ENCODE data around the gene E4F1. TPM values are rescaled to one million over a fixed set of nuclear protein-coding genes. Genes with fewer than 3 reads are reported as not detected.
"Not testable (repeated sequence)": the region's sequence is repeated elsewhere in the genome, so short reads cannot be mapped to it uniquely, and the experiment has no call there.

Gene E4F1
- total RNA-seq, 2 experiments from 2014 or later, result 31.8 to 33.8 TPM

GRCh38 chr16:2253293-2253692 lies 29.9 kb downstream of the E4F1 start:
- Mint-ChIP-seq H3K27ac (peak overlapping the region; percentile 93), H3K27me3 (no peaks in the 10 kb centered on the region), H3K9me3 (no peaks in the 10 kb centered on the region), H3K36me3 (ENCODE audit: low read depth) (peaks cover 66% of the 10 kb centered on the region), H3K4me1 (ENCODE audit: low read depth) (peaks cover 11% of the 10 kb centered on the region), H3K4me3 (peak overlapping the region; percentile 65)
- peaks cover 36% of the 10 kb centered on the region for H3K36me3 ChIP-seq (ENCODE audit: insufficient read depth, low read length)
- no peak overlapping the region for H3K4me3 ChIP-seq (ENCODE audit: low read length)
- no peaks in the 10 kb centered on the region for H3K9me3 ChIP-seq (ENCODE audit: control insufficient read depth in 1 of 2, insufficient read depth in 1 of 2, low read length in 2 of 2)
- CTCF ChIA-PET, result no interaction called here
- POLR2A ChIA-PET, result interaction anchor here (0.6 to 1.0 kb wide), 2 partner anchors 206 to 843 kb away, joined by 3 to 4 read pairs; partner anchors contain the start of gene TEDC2
- ATAC-seq (ENCODE audit: poor library complexity) (no peak), DNase-seq (no peak)
- TF ChIP-seq CTCF (IDR thresholded peaks at IDR 0.05), result no peak
- H3K4me1 ChIP-seq (ENCODE audit: insufficient read depth, low read length), result peaks cover 19% of the 10 kb centered on the region
- intact Hi-C loops (cut with DNase I, micrococcal nuclease), result loop anchor here (2.0 to 10.0 kb wide), 3 partner anchors 46 to 228 kb away; partner anchors contain the start of genes MLST8 (in 1 of the 2) and NHERF2 (in 1 of the 2)
- H3K27me3 ChIP-seq (ENCODE audit: control insufficient read depth in 1 of 2, insufficient read depth in 2 of 2, low read length in 2 of 2), result no peaks in the 10 kb centered on the region
- H3K27ac ChIP-seq (ENCODE audit: low read depth in 1 of 2, low read length in 2 of 2), result no peak overlapping the region

GRCh38 chr16:2256531-2257140 lies 33.2 kb downstream of the E4F1 start:
- no peak for ATAC-seq (ENCODE audit: poor library complexity)
- no peaks in the 10 kb centered on the region for H3K9me3 ChIP-seq (ENCODE audit: control insufficient read depth in 1 of 2, insufficient read depth in 1 of 2, low read length in 2 of 2)
- H3K4me3 ChIP-seq (ENCODE audit: low read length), result no peak overlapping the region
- ChIA-PET CTCF (interaction anchor here (0.7 kb wide), 1 partner anchor 104 kb away, joined by 3 read pairs; no protein-coding TSS in a partner anchor), POLR2A (no interaction called here)
- Mint-ChIP-seq H3K27me3 (no peaks in the 10 kb centered on the region), H3K27ac (peak overlapping the region; percentile 18), H3K9me3 (no peaks in the 10 kb centered on the region), H3K4me1 (ENCODE audit: low read depth) (peaks cover 4% of the 10 kb centered on the region), H3K36me3 (ENCODE audit: low read depth) (peaks cover 91% of the 10 kb centered on the region), H3K4me3 (no peak overlapping the region)
- no peak overlapping the region for H3K27ac ChIP-seq (ENCODE audit: low read depth in 1 of 2, low read length in 2 of 2)
- no peak for TF ChIP-seq CTCF (IDR thresholded peaks at IDR 0.05)
- intact Hi-C loops (cut with DNase I, micrococcal nuclease), result loop anchor here in 1 of 2 experiments (10.0 kb wide), 1 partner anchor 232 kb away; the partner anchor contains the start of gene NHERF2
- H3K27me3 ChIP-seq (ENCODE audit: control insufficient read depth in 1 of 2, insufficient read depth in 2 of 2, low read length in 2 of 2), result no peaks in the 10 kb centered on the region
- no peak for DNase-seq
- peaks cover 58% of the 10 kb centered on the region for H3K36me3 ChIP-seq (ENCODE audit: insufficient read depth, low read length)
- H3K4me1 ChIP-seq (ENCODE audit: insufficient read depth, low read length), result peaks cover 4% of the 10 kb centered on the region

GRCh38 chr16:2257726-2258125 lies 34.3 kb downstream of the E4F1 start:
- Histone ChIP-seq H3K4me3 (ENCODE audit: low read length) (no peak overlapping the region), H3K27ac (ENCODE audit: low read depth in 1 of 2, low read length in 2 of 2) (no peak overlapping the region), H3K36me3 (ENCODE audit: insufficient read depth, low read length) (peaks cover 69% of the 10 kb centered on the region), H3K4me1 (ENCODE audit: insufficient read depth, low read length) (no peaks in the 10 kb centered on the region), H3K9me3 (ENCODE audit: control insufficient read depth in 1 of 2, insufficient read depth in 1 of 2, low read length in 2 of 2) (no peaks in the 10 kb centered on the region), H3K27me3 (ENCODE audit: control insufficient read depth in 1 of 2, insufficient read depth in 2 of 2, low read length in 2 of 2) (no peaks in the 10 kb centered on the region)
- H3K9me3 Mint-ChIP-seq, result no peaks in the 10 kb centered on the region
- H3K27me3 Mint-ChIP-seq, result no peaks in the 10 kb centered on the region
- intact Hi-C loops (cut with DNase I, micrococcal nuclease), result loop anchor here in 1 of 2 experiments (10.0 kb wide), 1 partner anchor 233 kb away; the partner anchor contains the start of gene NHERF2
- DNase-seq, result no peak
- TF ChIP-seq CTCF (IDR thresholded peaks at IDR 0.05), result no peak
- no peak for ATAC-seq (ENCODE audit: poor library complexity)
- no peak overlapping the region for H3K27ac Mint-ChIP-seq
- POLR2A ChIA-PET, result no interaction called here
- CTCF ChIA-PET, result no interaction called here
- no peaks in the 10 kb centered on the region for H3K4me1 Mint-ChIP-seq (ENCODE audit: low read depth)
- peaks cover 95% of the 10 kb centered on the region for H3K36me3 Mint-ChIP-seq (ENCODE audit: low read depth)
- no peak overlapping the region for H3K4me3 Mint-ChIP-seq

GRCh38 chr16:2258530-2258929 lies 35.1 kb downstream of the E4F1 start:
- H3K36me3 Mint-ChIP-seq (ENCODE audit: low read depth), result peaks cover 94% of the 10 kb centered on the region
- POLR2A ChIA-PET, result not testable (repeated sequence)

More at GRCh38 chr16:2258530-2258929, 35.1 kb downstream of the E4F1 start:
- intact Hi-C loops (cut with DNase I, micrococcal nuclease), result loop anchor here in 1 of 2 experiments (10.0 kb wide), 1 partner anchor 234 kb away; the partner anchor contains the start of gene NHERF2
- DNase-seq; H3K27me3 Mint-ChIP-seq; H3K27me3 ChIP-seq (ENCODE audit: control insufficient read depth in 1 of 2, insufficient read depth in 2 of 2, low read length in 2 of 2); H3K4me3 ChIP-seq (ENCODE audit: low read length); ATAC-seq (ENCODE audit: poor library complexity); H3K4me1 ChIP-seq (ENCODE audit: insufficient read depth, low read length); H3K27ac ChIP-seq (ENCODE audit: low read depth in 1 of 2, low read length in 2 of 2); H3K9me3 ChIP-seq (ENCODE audit: control insufficient read depth in 1 of 2, insufficient read depth in 1 of 2, low read length in 2 of 2); H3K9me3 Mint-ChIP-seq; H3K4me1 Mint-ChIP-seq (ENCODE audit: low read depth); CTCF ChIA-PET; H3K4me3 Mint-ChIP-seq; H3K27ac Mint-ChIP-seq: not testable (repeated sequence)
- peaks cover 77% of the 10 kb centered on the region for H3K36me3 ChIP-seq (ENCODE audit: insufficient read depth, low read length)
